Heart left ventricle (tissue), 16 donors: ENCODE measurements around the gene NMBR. TPM values are rescaled to one million over a fixed set of nuclear protein-coding genes. Genes with fewer than 3 reads are reported as not detected.
"Not testable (repeated sequence)": the region's sequence is repeated elsewhere in the genome, so short reads cannot be mapped to it uniquely, and the experiment has no call there.

Experiments used
- ATAC-seq, 4 donors: fragments of 200-7000 bp; cut with Tn5 transposase; one replicate each; pipeline ENCODE4 v1.9.1; 2020 to 2022; ENCODE audit warnings: moderate library complexity in 4 of 4, mild to moderate bottlenecking in 3 of 4, moderate number of reproducible peaks in 1 of 4
- DNase-seq, 5 donors: peaks; one replicate each; pipeline ENCODE4 v3.0.0-alpha.2; 2020
- H3K27ac ChIP-seq, 12 donors: fragments of 200-600 bp; sonication (generic) in 4 of 12; one replicate each; pipeline versions ENCODE4 v1.5.0 to v1.8.0; 2016 to 2022; ENCODE audit warnings: mild to moderate bottlenecking in 2 of 12
- H3K27me3 ChIP-seq, 9 donors: fragments of 200-600 bp; sonication (generic) in 2 of 9; one replicate each; pipeline versions ENCODE4 v1.5.1 to v1.8.0; 2016 to 2022; ENCODE audit warnings: mild to moderate bottlenecking in 3 of 9
- H3K36me3 ChIP-seq, 9 donors: fragments of 200-600 bp; sonication (generic) in 2 of 9; one replicate each; pipeline versions ENCODE4 v1.5.0 to v1.8.0; 2018 to 2022; ENCODE audit warnings: mild to moderate bottlenecking in 2 of 9
- H3K4me1 ChIP-seq, 12 donors: fragments of 200-600 bp; sonication (generic) in 4 of 12; one replicate each; pipeline versions ENCODE4 v1.5.0 to v1.8.0; 2016 to 2022; ENCODE audit warnings: mild to moderate bottlenecking in 3 of 12
- H3K4me3 ChIP-seq, 12 donors: fragments of 200-600 bp; sonication (generic) in 4 of 12; one replicate each; pipeline versions ENCODE4 v1.5.0 to v1.8.0; 2017 to 2022; ENCODE audit warnings: mild to moderate bottlenecking in 9 of 12, moderate library complexity in 4 of 12
- H3K9me3 ChIP-seq, 12 donors: fragments of 200-600 bp; sonication (generic) in 4 of 12; one replicate each; pipeline versions ENCODE4 v1.5.0 to v1.8.0; 2016 to 2022; ENCODE audit warnings: mild to moderate bottlenecking in 1 of 12
- CTCF ChIP-seq, 12 donors: fragments of 200-600 bp; sonication (generic) in 4 of 12; IDR thresholded peaks; one replicate each; pipeline versions ENCODE4 v1.5.0 to v1.8.0; 2018 to 2022; ENCODE audit warnings: antibody characterized with exemption in 12 of 12, mild to moderate bottlenecking in 5 of 12
- POLR2A ChIP-seq, 2 donors: fragments of 450-650 bp; IDR thresholded peaks; one replicate each; pipeline ENCODE4 v1.6.1; 2017; ENCODE audit warnings: antibody characterized with exemption in 2 of 2, mild to moderate bottlenecking in 2 of 2, moderate library complexity in 2 of 2
- WGBS, 4 donors: extraction: QIAGEN DNeasy Blood & Tissue Kit in 2 of 4; methylation state at CpG; one replicate each; pipeline versions ENCODE4 v1.1.5 to v1.1.7; 2013 to 2018; 5-methylcytosine and 5-hydroxymethylcytosine counted together
- intact Hi-C, 10 donors: fragments of 100-400 bp; cut with DNase I; formaldehyde crosslinking; loops; one replicate each; pipeline versions ENCODE4 v1.11.1 to v1.14.2; 2022
- polyA plus RNA-seq, 2 donors: library from polyadenylated mRNA; stranded (reverse); fragments of 200-250 nt; gene quantifications; one replicate each; pipeline ENCODE4 v1.2.3, GENCODE V29; 2013
- total RNA-seq, 9 donors: library from RNA; depleted of rRNA in 2 of 9; stranded (reverse); fragments of >200 nt in 2 of 9; fragmentation: NEBNext Ultra II Directional in 3 of 9; extraction: Animal tissue kit (Norgen Biotek cat#: 25700) in 3 of 9; gene quantifications; one replicate each; pipeline versions ENCODE4 v1.1.0 to v1.2.4, GENCODE V29; 2016 to 2023
- donor health status: ischemic (EF 13 %, LVEDD 7.1; RV severe dilation, severe dysfunction).
- donor health status: healthy with polysubstance abuse.
- donor health status: DM: no; HTN: yes; CAD: no.
- donor health status: DM: no; HTN: no; CAD: no.
- donor health status: ischemic (EF 25% LVEDD 6.9; RV normal size, moderate dysfunction).
- donor health status: ischemic (EF 25% LVEDD 5.7; RV mildly dilated, moderate dysfunction).
- donor health status: healthy.
- donor health status: DM: yes; HTN: yes; CAD: no.
- donor health status: ischemic (EF 35%, LVEDD 5.7; RV mildly dilated, moderate dysfunction).
- donor health status: nonischemic (EF 11% LVEDD 7.7; RV severe dilation, severe dysfunction).
- donor health status: DM: yes; HTN: yes; CAD: no.
- donor health status: PGD.
- donor health status: ischemic (EF 29% LVEDD 5.4; RV normal size, mild dysfunction).
- donor health status: nonischemic (EF 23%, LVEDD 6.1; RV moderate dilation, normal function).

NMBR gene
- total and polyA plus RNA-seq, 11 donors, result 0.67 TPM; not detected in 10

DNA sequence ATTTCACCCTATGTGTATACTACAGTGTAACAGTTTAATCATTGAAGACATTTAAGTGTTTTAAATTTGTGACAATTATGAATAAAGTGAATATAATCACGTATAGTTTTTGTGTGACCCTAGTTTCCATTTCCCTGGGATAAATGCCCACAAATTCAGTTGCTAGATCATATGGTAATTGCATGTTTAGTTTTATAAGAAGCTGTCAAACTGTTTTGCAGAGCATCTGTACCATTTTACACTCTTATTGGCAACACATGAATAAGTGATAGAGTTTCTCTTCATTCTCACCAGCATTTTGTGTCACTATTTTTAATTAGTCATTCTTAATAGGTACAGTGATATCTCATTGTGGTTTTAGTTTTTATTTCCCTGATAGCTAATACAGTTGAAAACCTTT is 7.4 kb upstream of the NMBR start:
- WGBS, 4 donors, result 74 to 82% (median 81%) methylated on average over 1 of the region's 1 CpG
- DNase-seq, result no peak
- intact Hi-C loops, result loop anchor here in 1 of 10 donors (5.0 kb wide), 1 partner anchor 33 kb away; no protein-coding TSS in a partner anchor
- no peaks in the 10 kb centered on the region for H3K9me3 ChIP-seq
- H3K4me3 ChIP-seq, result no peak overlapping the region
- peaks cover 0 to 23% (median 2%) of the 10 kb centered on the region in 12 donors for H3K4me1 ChIP-seq
- ATAC-seq, result no peak
- no peaks in the 10 kb centered on the region for H3K27me3 ChIP-seq
- no peaks in the 10 kb centered on the region for H3K36me3 ChIP-seq
- TF ChIP-seq CTCF (IDR thresholded peaks at IDR 0.05), result no peak
- H3K27ac ChIP-seq, result no peak overlapping the region

DNA sequence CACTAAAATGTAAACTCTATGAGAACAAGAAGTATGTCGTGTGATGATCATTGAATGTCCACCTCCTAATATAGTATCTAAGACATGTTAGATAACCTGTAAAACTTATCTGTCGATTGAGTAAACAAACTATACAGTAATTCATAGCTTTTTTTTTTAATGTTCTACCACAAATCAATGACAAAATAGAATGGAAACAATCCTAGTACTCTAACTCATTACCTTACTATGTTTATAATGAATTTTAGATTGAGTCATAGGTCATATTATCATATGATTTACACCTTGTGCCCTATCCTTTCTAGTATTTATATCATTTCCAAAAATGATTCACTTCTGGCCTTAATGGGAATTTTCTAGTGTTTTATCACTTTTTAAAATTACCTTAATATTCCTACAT is 6.3 kb upstream of the NMBR start:
- H3K4me1 ChIP-seq, result peaks cover 0 to 35% (median 13%) of the 10 kb centered on the region in 12 donors
- H3K9me3 ChIP-seq, result no peaks in the 10 kb centered on the region
- no peaks in the 10 kb centered on the region for H3K27me3 ChIP-seq
- no peak overlapping the region for H3K27ac ChIP-seq
- DNase-seq, result no peak
- WGBS, 4 donors, result 42 to 91% (median 80%) methylated on average over 2 of the region's 2 CpGs
- no peaks in the 10 kb centered on the region for H3K36me3 ChIP-seq
- no peak overlapping the region for H3K4me3 ChIP-seq
- no peak for ATAC-seq
- intact Hi-C loops, result loop anchor here in 1 of 10 donors (5.0 kb wide), 1 partner anchor 34 kb away; no protein-coding TSS in a partner anchor
- TF ChIP-seq CTCF (IDR thresholded peaks at IDR 0.05) (no peak), POLR2A (IDR thresholded peaks at IDR 0.05) (no peak)

DNA sequence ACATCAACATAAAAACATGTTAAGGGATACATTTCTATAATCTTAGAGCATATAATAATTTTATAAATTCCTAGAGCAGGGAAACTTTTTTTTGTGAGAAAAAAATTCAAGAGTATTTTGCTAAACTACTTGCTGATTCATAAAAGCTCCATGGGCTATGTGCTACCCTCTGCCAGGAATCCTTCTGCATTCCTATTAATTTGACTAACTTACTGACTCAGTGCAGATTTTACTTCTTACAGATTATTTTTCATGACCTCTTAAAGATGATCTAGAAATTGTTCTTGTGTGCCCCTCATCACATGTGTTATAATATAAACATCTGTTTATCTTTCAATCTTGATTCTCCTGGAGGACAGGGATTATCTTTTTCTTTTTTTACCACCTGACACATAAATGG is 5.8 kb upstream of the NMBR start:
- no peaks in the 10 kb centered on the region for H3K27me3 ChIP-seq
- no peaks in the 10 kb centered on the region for H3K36me3 ChIP-seq
- H3K9me3 ChIP-seq, result no peaks in the 10 kb centered on the region
- no peak overlapping the region for H3K27ac ChIP-seq
- ATAC-seq (no peak), DNase-seq (no peak)
- intact Hi-C loops, result loop anchor here in 1 of 10 donors (5.0 kb wide), 1 partner anchor 35 kb away; no protein-coding TSS in a partner anchor
- H3K4me1 ChIP-seq, result peaks cover 0 to 39% (median 17%) of the 10 kb centered on the region in 12 donors
- H3K4me3 ChIP-seq, result no peak overlapping the region
- TF ChIP-seq CTCF (IDR thresholded peaks at IDR 0.05), result no peak

DNA sequence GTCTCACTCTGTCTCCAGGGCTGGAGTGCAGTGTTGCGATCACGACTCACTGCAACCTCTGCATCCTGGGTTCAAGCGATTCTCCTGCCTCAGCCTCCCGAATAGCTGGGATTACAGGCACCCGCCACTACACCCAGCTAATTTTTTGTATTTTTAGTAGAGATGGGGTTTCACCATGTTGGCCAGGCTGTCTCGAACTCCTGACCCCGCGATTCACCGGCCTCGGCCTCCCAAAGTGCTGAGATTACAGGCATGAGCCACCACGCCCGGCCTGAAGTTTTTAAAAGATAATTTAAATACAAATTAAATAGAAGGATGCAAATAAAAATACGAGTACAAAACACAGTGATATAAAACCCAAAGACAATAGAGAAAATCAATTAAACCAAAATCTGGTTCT is 5.4 kb downstream of the NMBR start:
- not testable (repeated sequence) for H3K4me1 ChIP-seq, H3K27ac ChIP-seq, ATAC-seq, H3K27me3 ChIP-seq, H3K4me3 ChIP-seq, DNase-seq, H3K36me3 ChIP-seq, H3K9me3 ChIP-seq
- intact Hi-C loops, result loop anchor here in 1 of 10 donors (10.0 kb wide), 1 partner anchor 243 kb away; no protein-coding TSS in a partner anchor
- WGBS, 4 donors, result 91 to 93% (median 92%) methylated on average over 13 of the region's 13 CpGs

GRCh38 chr6:142138876-142139275 is 8.0 kb downstream of the NMBR start:
- Histone ChIP-seq H3K4me1 (no peaks in the 10 kb centered on the region), H3K27me3 (no peaks in the 10 kb centered on the region), H3K9me3 (no peaks in the 10 kb centered on the region), H3K36me3 (no peaks in the 10 kb centered on the region), H3K27ac (no peak overlapping the region), H3K4me3 (no peak overlapping the region)
- DNase-seq (no peak), ATAC-seq (no peak)
- TF ChIP-seq CTCF (IDR thresholded peaks at IDR 0.05) (no peak), POLR2A (IDR thresholded peaks at IDR 0.05) (no peak)
- 46 to 48% (median 48%) methylated on average over 2 of the region's 2 CpGs for WGBS, 4 donors
- intact Hi-C loops, result no loop called here
